HG03432 (cell line): ENCODE results near the gene ITGB1.

ENCODE experiments used
- ATAC-seq: cut with Tn5 transposase; IDR thresholded peaks from one replicate; pipeline ENCODE4 v1.9.1; 2021; ENCODE audit warnings: mild to moderate bottlenecking, moderate library complexity; ENCODE audit not compliant: unreplicated experiment

Gene ITGB1

DNA sequence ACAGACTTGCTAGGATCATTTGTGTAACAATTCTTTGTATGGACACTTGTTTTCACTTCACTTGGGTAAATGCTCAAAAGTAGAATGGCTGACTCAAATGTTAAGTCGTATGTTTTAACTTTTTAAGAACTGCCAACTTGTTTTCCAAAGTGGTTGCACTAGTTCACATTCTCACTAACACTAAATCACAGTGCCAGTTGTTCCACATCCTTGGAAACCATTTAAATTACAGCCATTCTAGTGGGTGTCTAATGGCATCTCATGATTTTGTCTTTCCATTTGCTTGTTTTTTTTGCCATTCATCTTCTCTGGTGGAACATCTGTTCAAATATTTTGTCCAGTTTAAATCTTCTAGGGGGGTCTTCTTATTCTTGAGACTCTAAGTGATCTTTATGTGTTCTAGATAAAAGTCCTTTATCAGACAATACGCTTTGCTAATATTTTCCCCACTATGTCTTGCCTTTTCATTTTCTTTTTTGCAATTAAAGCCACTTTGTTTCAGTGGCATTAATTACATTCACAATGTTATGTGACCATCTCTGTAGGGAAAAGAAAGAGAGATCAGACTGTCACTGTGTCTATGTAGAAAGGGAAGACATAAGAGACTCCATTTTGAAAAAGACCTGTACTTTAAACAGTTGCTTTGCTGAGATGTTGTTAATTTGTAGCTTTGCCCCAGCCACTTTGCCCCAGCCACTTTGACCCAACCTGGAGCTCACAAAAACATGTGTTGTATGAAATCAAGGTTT, 63.9 kb downstream of the ITGB1 start:
- no peak for ATAC-seq

DNA sequence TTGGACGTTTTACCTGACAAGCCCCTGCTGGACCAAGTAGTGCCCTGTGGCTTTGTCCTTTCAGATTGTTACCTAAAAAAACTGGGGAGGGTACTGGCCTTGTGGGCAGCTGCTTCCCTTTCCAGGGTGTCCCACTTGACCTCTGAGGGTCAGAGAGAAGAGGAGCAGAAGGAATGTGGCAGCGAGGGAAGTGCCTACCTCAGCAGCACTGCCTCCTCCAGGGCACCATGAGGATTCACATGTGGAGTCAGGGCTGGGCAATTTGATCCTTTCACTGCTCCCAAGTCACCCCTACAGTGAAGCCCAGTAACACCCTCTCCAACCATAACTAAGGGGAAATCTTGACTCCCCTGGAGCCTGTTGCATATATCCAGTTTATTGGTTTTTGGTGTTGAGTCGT, 64.6 kb downstream of the ITGB1 start:
- ATAC-seq: no peak

DNA sequence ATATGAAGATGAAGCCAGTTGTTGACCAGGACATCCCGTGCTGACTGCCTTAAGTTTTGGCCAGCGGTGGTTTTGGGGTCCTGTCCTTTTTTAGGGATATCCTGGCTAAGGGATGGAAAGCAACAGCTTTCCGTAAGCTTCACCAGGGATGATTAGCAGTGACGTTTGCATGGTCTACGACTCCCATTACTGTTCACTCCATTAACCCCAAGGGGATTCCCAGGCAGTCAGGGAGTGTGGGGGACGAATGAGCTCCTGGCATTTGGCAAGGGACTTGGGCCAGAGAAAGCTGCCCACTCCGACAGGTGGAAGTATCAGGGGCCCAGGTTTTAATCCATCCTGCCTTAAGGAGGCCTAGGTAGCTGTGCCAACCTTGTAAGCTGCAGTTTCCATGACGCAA, 66.8 kb downstream of the ITGB1 start:
- ATAC-seq: no peak

DNA sequence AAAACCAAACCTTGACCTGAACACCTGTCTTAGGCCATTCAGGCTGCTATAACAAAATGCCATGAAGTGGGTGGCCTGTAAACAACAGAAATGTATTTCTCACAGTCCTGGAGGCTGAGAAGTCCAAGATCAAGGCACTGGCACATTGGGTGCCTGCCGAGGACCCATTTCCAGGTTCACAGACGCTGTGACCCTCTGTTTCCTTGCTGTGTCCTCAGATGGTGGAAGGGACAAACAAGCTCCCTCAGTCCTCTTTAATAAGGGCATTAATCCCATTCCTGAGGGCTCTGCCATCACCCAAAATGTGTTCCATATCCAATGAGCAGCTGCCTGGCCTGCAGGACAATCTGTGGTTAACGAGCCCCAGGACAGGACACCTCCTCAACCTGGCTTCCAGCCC, 67.6 kb downstream of the ITGB1 start:
- ATAC-seq: no peak

DNA sequence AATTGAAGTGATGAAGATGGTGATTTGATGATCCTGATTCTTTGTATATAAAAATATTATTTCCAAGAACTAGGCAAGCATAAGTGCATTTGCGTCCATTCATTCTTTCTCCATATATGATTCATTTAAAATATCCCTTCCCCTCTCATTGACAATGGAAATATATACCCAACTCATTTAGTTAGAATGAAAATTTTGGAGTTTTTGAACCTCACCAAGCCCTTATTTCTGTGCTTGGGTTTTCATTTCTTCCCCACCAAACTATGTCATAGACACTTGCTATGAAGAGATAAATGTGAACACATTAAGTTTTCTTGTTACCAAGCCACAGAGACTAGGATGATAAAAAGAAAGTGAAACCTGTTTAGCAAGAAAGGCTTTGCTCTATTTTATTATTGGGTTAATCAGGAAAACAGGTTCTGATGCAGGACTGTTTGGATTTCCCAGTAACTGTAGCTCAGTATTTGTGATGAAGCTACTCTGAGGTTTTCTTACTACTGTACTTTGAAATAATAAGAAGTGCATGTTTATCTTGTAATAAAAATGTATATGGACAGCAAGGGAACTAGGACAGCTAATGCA, 68.3 kb downstream of the ITGB1 start:
- ATAC-seq: no peak

DNA sequence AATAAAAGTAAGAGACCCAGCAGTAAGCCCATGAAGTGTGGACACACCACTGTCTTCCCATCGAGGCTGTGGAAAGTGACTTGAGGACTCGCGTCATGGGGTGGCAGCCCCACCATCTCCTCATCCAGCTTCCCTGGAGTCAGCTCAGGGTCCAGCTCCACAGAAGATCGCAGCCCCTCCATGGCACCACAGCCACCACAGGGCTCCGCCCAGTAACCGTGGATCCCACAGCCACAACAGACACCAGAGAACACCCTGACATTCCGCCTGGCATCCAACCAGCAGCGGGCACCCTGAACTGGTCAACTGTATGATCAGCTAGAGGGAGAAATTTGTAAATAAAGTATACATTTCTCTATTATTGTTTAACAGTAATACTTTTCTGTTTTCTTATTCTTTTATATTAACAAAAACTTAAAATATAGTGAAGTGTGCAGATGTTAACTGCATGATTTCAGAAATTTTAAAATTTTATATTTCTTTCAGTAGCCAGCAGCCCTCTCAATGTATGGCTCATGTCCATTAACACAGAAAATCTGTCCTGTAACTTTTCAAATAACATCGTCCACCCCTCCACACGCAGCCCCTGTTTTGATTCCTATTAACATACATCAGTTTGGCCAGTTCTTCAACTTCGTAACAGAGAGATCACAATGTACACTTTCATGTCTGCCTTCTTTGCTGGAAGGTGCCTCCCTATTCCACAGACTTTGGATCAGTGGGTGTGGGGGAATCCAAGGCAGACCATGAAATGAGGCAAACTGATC, 69.7 kb downstream of the ITGB1 start:
- no peak for ATAC-seq

DNA sequence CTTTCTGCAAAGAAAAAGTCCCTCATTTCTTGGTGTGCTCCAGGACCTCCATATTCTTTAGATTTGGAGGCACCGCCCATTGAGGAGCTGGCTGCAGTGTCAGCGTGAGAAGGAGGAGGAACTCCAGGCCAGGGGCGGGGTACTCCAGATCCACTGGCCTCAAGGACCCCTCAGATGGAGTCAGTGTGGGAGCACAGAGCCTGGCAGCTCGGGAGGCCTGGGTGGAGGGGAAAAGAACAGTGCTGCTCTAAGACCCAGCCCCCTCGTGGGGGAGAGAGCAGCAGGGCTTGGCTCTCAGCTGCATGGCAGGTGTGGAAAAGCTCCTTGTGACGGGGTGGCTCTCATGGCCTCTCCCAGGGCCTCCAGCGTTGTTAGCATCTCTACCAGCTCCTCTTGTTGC, 70.5 kb downstream of the ITGB1 start:
- ATAC-seq: no peak

DNA sequence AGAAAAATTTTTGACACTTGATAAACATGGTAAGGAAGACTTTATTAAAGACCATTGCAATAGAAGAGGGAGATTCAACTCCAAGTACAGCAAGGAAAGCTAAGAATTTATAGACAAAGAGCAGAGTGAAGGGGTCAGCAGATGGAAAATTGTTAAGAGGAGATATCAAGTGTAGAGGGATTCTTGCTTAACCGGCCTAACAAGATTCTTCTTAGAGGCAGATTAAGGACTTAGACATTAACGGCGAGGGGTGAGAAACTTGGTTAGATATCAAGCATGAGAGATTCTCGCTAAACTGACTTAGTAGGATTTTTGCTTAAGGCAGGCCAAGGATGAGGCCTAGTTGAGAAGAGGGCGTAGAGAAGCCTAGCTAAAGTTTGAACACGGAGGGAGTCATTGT, 76.0 kb downstream of the ITGB1 start:
- no peak for ATAC-seq

DNA sequence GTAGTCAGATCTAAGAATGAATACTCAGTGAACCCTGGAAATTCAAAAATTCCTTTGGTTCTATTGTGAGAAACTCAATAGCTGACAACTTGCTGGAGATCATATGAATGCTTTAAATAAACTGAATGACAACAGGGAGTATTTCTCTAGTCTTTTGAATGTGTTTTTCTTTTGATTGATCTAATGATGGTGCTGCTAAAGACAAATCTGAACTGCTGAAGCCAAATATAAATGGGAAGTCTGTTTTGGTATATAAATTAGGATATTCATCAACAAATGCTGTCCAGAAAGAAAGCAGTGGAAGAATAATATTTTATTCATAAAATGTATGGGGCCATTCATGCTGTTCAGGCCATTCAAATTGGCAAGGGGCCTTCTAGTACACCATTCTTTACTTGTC, 79.4 kb downstream of the ITGB1 start:
- ATAC-seq: no peak

DNA sequence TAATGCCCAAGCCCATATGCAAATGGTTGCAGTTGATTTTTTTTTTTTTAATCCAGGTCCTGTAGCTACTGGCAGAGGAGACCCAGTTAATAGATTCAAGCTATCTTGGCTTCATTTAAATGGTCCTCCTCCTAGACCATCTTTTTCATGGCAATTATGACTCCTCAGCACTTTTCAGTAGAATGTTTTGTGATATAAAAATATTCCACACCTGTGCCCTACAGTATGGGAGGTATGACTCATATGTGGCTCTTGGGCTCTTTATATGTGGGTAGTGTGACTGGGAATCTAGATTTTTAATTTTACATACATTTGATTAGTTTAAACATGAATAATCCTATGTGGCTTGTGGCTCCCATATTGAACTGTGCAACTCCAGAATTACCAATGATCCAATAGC, 80.1 kb downstream of the ITGB1 start:
- ATAC-seq: no peak

- ATAC-seq: no peak
Observed at GRCh38 chr10:32865170-32865569, 92.9 kb downstream of the ITGB1 start.

GRCh38 chr10:32854435-32854834, 103.6 kb downstream of the ITGB1 start:
- no peak for ATAC-seq

GRCh38 chr10:32851301-32851700, 106.7 kb downstream of the ITGB1 start:
- ATAC-seq: no peak
